GM18498 (cell line): Measurements from ENCODE around the gene CALU.

Experiments
- ATAC-seq: cut with Tn5 transposase; IDR thresholded peaks from one replicate; pipeline ENCODE4 v1.9.1; 2021; ENCODE audit warnings: mild to moderate bottlenecking, moderate library complexity; ENCODE audit not compliant: unreplicated experiment

The CALU gene

DNA sequence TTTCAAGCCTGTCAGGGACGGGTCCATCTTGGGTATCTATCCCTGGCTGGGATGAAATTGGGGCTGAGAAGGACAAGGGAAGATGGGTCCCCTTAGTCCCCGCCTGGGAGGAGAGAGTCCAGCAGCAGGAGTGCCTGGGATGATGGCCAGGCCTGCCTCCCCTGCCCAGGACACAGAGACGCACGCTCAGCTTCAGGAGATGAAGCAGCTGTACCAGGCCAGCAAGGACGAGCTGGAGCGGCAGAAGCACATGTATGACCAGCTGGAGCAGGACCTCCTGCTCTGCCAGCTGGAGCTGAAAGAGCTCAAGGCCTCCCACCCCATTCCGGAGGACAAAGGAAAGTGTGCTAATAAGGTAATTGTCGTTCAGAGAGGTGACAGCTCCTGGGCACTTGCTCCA is 68.0 kb downstream of the CALU start:
- no peak for ATAC-seq

DNA sequence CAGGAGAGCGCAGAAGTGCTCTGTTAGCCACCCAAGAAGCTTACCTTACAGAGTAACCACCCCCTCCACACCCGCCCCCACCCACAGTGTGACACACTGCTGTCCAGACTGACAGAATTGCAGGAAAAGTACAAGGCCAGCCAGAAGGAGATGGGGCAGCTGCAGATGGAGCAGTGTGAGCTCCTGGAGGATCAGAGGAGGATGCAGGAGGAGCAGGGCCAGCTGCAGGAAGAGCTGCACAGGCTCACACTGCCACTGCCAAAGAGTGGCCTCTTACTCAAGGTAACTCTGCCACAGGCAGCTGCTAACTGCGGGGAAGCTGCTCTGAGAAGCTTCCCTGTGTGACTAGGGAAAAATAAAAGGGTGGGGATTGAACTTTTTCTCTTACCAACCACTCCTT is 70.2 kb downstream of the CALU start:
- ATAC-seq, result no peak

- no peak for ATAC-seq
Observed at GRCh38 chr7:128810473-128810872, 71.3 kb downstream of the CALU start.

DNA sequence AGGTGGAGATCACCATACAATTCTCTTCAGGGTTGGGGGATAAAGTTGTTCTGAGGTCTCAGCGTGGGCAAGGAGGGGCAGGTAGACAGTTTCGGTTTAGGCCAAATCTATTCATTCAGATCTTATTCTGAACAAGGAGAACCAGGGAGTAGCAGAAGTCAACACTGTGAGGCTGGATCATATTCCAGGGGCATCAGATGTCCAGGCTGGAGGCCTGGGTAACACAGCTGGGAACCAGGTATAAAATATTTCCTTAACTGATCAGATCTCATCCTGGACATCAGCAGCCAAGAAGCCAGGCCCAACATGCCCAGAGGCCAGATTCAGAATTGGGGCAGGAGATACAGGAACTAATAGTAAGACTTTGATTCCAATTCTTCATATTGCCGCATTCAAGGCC is 71.8 kb downstream of the CALU start:
- no peak for ATAC-seq

DNA sequence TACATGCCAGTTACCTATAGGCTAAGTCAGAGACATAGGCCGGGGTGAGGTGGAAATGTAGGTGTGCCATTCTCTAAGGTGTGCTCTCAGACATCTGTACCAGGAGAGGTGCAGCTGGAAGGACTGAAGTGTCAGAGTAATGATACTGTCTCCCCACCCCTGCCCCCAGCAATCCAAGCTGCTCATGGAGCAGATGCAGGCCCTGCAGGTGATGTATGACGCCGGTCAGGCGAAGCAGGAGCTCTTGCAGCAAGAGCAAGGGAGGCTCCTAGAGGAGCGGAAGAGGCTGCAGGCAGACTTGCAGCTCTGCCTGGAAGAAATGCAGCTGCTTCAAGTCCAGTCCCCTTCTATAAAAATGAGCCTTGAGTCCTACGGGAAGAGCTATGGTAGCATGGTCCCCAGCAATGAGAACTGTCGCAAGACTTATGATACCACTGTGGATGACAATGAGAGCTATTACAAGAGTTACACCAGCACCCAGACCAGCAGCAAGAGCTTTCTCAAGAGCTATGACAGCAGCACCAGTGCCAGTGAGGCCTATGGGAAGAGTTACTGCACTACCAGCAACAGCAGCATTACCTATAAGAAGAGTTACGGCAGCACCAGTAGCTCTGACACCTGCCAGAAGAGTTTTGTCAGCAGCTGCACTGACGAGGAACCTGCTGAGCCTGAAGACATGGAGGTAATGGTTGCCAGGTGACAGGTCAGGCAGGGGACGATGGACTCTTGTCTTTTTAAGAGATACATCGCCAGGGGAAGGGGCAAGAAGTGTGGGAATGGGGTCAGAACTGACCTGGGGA is 72.7 kb downstream of the CALU start:
- ATAC-seq, result no peak

GRCh38 chr7:128812514-128813168 is 73.5 kb downstream of the CALU start:
- ATAC-seq, result no peak

- ATAC-seq, result no peak
Observed at GRCh38 chr7:128814499-128814898, 75.3 kb downstream of the CALU start.

DNA sequence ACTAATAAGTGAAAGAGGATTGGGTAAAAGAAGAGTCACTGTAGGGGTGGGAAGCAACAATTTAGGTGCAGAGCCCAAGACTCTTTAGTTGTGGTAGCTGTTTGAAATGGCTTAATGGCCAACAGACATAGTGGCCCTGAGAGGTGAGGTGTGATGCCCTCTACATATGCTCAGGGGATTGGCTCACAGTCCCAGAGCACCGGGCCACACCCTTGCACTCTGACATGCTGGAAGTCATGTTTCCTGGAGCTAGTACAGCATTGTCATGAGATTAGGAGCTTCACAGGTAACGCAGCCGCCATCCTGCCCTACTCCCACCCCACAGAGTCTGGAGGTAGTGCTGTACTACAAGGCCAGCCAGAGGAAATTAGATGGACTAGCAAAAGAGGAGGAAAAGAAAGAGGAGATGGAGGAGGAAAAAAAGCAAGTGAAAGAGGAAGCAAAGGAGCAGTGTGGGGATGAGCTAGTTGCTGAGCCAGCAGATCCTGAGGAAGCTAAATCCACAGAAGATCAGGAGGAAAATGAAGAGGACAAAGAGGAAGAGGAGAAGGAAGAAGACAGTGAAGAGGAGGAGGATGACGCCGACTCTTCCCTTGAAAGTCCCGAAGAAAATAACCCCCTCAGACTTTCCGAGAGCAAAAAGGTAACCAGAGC is 76.3 kb downstream of the CALU start:
- ATAC-seq, result no peak

DNA sequence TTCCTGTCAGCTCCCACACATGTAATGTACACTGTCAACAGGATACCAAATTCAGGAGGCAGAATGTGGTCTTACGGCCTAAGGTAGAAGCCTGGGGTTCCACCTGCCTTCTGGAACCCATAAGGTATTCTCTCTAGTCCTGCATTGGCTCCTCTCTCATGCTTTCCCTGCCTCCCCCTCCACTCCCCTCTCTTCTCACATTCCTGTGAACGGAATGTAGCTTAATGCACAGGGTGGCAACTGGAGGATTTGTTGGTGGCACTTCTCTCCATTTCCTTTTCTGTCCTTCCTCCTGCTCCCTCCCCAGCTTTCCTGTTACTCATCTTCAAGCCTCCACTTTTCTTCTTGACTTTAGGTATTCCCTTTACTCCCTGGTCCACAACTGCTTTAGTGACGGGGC is 79.5 kb downstream of the CALU start:
- no peak for ATAC-seq
